Measurements from ENCODE around the gene USH1C.

- no peak for TF ChIP-seq CTCF (IDR thresholded peaks at IDR 0.05)
- no peak for TF ChIP-seq POLR2A (IDR thresholded peaks at IDR 0.05)
Measured at GRCh38 chr11:17578958-17579357, 34.7 kb upstream of the USH1C start.

Data from body of pancreas (tissue), 4 donors.